Heart left ventricle (tissue), 13 donors: ENCODE measurements around the gene AFF3.

Source experiments
- POLR2A ChIP-seq, 2 donors: fragments of 450-650 bp; IDR thresholded peaks; one replicate each; pipeline ENCODE4 v1.6.1; 2017; ENCODE audit warnings: antibody characterized with exemption in 2 of 2, mild to moderate bottlenecking in 2 of 2, moderate library complexity in 2 of 2
- TF ChIP-seq, protein P1 (sequence below), 12 donors: fragments of 200-600 bp; sonication (generic) in 4 of 12; IDR thresholded peaks; one replicate each; pipeline versions ENCODE4 v1.5.0 to v1.8.0; 2018 to 2022; ENCODE audit warnings: antibody characterized with exemption in 12 of 12, mild to moderate bottlenecking in 5 of 12
- donor health status: ischemic (EF 13 %, LVEDD 7.1; RV severe dilation, severe dysfunction).
- donor health status: DM: no; HTN: yes; CAD: no.
- donor health status: DM: no; HTN: no; CAD: no.
- donor health status: ischemic (EF 25% LVEDD 6.9; RV normal size, moderate dysfunction).
- donor health status: ischemic (EF 25% LVEDD 5.7; RV mildly dilated, moderate dysfunction).
- donor health status: ischemic (EF 35%, LVEDD 5.7; RV mildly dilated, moderate dysfunction).
- donor health status: nonischemic (EF 11% LVEDD 7.7; RV severe dilation, severe dysfunction).
- donor health status: DM: yes; HTN: yes; CAD: no.
- donor health status: PGD.
- donor health status: ischemic (EF 29% LVEDD 5.4; RV normal size, mild dysfunction).
- donor health status: nonischemic (EF 23%, LVEDD 6.1; RV moderate dilation, normal function).

DNA sequence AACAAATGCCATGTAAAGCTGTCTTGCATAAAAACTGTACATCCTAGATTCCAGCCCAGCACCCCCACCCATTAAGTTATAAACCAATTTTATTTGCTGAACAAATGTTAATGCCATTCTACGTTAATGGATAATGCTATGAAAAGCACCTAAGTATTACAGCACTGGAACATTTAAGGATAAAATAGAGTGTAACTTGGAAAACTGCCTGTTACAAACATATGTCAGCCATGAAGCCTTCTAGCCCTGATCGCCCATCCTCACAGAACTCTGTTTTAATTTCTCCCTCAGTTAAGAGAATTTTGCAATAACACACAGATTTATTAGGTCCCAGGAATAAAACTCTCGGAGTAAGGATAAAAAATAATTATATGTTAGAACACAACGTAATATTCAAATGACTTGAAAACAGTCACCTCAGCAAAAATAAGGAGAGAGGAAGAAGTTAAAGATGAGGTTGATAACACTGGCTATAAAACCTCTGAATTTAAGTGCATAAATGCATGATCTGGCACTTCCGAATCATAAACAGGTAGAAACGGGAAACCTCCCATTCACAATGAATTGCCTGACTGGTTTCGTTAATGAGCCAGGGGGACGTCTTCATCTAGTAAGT lies 308.7 kb downstream of the AFF3 start:
- TF ChIP-seq, protein P1, sequence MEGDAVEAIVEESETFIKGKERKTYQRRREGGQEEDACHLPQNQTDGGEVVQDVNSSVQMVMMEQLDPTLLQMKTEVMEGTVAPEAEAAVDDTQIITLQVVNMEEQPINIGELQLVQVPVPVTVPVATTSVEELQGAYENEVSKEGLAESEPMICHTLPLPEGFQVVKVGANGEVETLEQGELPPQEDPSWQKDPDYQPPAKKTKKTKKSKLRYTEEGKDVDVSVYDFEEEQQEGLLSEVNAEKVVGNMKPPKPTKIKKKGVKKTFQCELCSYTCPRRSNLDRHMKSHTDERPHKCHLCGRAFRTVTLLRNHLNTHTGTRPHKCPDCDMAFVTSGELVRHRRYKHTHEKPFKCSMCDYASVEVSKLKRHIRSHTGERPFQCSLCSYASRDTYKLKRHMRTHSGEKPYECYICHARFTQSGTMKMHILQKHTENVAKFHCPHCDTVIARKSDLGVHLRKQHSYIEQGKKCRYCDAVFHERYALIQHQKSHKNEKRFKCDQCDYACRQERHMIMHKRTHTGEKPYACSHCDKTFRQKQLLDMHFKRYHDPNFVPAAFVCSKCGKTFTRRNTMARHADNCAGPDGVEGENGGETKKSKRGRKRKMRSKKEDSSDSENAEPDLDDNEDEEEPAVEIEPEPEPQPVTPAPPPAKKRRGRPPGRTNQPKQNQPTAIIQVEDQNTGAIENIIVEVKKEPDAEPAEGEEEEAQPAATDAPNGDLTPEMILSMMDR (IDR thresholded peaks at IDR 0.05) = no peak
- no peak for TF ChIP-seq POLR2A (IDR thresholded peaks at IDR 0.05)
